ENCODE results near the gene PTPRN2.

Gene PTPRN2

DNA sequence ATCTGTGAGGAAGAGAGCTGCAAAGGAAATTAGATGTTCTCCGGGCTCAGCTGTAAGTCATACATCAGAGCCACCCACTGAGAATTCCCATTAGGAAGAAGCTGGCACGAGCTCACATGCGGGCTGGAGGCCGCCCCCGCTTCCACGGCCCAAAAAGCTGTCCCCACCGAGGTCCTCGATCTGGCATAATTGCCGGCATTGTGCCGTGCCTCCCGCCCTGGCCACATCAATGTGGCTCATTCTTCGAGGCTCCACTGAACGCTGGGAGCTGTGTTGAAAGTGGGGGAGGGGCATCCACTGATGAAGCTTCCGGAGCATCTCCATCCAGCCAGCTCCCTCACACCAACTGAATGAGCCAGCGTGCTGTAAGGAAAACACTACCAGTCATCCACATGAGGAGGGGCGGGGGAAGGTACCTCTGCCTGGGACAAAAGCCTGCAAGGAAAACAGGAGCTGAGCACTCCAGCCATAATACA is 173.1 kb downstream of the PTPRN2 start:
- no peak overlapping the region for H3K27ac ChIP-seq
- TF ChIP-seq, protein P1, sequence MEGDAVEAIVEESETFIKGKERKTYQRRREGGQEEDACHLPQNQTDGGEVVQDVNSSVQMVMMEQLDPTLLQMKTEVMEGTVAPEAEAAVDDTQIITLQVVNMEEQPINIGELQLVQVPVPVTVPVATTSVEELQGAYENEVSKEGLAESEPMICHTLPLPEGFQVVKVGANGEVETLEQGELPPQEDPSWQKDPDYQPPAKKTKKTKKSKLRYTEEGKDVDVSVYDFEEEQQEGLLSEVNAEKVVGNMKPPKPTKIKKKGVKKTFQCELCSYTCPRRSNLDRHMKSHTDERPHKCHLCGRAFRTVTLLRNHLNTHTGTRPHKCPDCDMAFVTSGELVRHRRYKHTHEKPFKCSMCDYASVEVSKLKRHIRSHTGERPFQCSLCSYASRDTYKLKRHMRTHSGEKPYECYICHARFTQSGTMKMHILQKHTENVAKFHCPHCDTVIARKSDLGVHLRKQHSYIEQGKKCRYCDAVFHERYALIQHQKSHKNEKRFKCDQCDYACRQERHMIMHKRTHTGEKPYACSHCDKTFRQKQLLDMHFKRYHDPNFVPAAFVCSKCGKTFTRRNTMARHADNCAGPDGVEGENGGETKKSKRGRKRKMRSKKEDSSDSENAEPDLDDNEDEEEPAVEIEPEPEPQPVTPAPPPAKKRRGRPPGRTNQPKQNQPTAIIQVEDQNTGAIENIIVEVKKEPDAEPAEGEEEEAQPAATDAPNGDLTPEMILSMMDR (IDR thresholded peaks at IDR 0.05), result no peak
- no peak for TF ChIP-seq ZFX (IDR thresholded peaks at IDR 0.05; ENCODE audit: borderline replicate concordance)

DNA sequence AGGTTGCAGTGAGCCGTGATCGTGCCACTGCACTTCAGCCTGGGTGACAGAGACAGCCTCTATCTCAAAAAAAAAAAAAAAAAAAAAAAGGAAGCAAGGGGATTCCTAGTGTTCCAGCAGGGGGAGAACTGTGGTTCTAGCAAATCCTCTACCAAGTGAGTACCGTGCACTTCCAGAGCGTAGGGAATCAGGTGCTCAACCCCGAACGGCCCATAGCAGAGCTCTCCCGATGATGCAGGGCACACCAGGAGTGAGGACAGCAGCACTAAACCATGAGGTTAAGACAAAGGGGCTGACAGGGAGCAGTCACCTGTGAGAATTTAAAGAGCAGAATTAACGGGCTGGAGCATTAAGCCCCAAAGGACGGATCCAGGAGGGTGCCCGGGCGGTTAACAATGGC is 173.6 kb downstream of the PTPRN2 start:
- TF ChIP-seq, protein P1 (IDR thresholded peaks at IDR 0.05), result no peak
- TF ChIP-seq ZFX (IDR thresholded peaks at IDR 0.05; ENCODE audit: borderline replicate concordance), result no peak
- no peak overlapping the region for H3K27ac ChIP-seq

DNA sequence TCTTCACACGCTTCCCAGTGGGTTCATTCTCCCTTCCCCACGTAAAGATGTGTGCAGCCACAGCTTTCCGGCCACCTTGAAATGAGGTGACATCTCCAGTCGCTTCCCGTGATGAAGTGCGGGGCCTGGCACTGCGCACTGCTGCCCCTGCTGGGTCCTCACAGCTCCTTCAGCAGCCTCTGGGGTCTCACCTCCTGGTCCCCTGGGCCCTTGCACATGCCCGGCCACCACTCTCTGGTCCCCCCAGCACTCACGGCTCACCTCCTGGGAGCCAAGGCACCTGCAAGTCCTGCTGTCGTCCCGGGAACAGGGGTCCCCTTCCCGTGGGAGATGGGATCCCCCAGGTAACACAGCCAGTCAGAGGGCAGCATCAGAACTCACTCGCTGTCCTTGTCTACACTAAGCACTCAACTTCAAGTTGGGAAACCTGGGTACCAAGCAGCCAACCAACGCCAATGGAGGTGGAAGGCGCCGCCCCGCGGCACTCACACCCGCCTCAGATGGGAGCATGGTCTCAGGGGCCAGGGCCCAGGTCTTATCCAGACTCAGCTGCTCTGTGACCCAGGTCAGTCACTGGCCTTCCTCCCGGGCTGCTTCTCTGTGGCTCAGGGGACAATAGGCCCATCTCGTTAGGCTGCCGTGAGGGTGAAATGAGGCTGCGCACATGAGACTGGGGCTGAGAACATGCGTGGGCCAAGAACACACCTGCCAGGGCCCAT is 176.2 kb downstream of the PTPRN2 start:
- no peak overlapping the region for H3K27ac ChIP-seq
- TF ChIP-seq, protein P1 (IDR thresholded peaks at IDR 0.05), result no peak
- TF ChIP-seq ZFX (IDR thresholded peaks at IDR 0.05; ENCODE audit: borderline replicate concordance), result no peak

DNA sequence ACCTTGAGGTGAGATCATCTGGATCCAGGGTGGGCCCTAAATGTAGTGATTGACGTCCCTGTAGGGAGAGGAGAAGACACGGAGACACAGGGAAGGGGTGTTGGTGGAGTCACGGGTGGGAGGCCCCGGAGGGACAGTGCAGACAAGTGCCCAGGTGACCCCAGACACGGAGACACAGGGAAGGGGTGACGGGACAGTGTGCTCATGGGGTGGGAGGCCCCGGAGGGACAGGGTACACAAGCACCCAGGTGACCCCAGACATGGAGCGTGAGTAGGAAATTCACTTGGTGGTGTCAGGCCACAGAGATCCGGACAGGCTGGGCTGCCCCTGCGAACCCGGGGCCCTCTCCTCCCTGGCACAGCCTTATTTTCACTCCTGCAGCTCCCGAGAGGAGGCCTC is 176.9 kb downstream of the PTPRN2 start:
- TF ChIP-seq, protein P1 (IDR thresholded peaks at IDR 0.05), result no peak
- no peak for TF ChIP-seq ZFX (IDR thresholded peaks at IDR 0.05; ENCODE audit: borderline replicate concordance)
- no peak overlapping the region for H3K27ac ChIP-seq

DNA sequence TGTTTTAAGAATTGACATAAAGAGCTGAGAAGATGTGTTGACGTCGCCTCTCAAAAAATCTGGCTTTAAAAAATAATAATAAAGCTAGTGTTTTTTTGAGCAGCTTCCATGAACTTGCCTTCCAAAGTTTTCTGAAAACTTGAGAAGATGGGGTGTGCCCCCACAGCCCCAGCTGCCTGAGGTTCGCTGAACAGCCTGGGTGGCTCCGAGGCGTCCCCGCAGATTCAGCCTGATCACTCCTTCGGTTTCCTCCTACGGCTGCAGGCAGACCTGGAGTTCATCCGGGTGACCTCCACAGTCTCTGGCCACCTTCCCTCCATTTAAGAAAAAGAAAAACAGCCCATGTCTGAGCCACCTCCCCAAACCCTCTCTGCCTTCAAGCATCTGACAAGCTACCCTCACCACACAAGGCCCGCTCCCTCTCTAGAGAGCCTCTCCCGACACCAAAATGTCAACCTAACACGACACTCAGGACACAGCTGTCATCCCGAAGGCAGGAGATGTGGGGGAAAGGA is 177.8 kb downstream of the PTPRN2 start:
- no peak for TF ChIP-seq ZFX (IDR thresholded peaks at IDR 0.05; ENCODE audit: borderline replicate concordance)
- TF ChIP-seq, protein P1 (IDR thresholded peaks at IDR 0.05), result no peak
- no peak overlapping the region for H3K27ac ChIP-seq

DNA sequence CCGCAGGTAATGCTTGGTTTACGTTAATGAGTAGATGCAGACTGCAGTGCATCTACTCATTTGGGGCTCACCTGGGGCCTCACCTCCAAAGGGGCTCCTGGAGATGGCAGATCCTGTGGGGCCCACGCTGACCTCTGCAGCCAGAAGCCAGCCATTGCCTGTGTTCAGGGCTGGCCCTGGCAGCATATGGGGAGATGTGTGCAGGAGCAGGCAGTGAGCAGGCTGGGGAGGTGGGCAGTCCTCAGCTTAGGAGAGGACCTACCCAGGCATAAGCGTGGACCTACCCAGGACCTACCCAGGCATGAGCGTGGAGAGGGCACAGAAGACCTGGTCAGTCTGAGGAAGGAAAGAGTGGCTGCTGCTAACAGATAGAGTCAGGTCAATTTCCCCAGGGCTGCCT is 178.5 kb downstream of the PTPRN2 start:
- H3K27ac ChIP-seq, result no peak overlapping the region
- TF ChIP-seq, protein P1 (IDR thresholded peaks at IDR 0.05), result no peak
- no peak for TF ChIP-seq ZFX (IDR thresholded peaks at IDR 0.05; ENCODE audit: borderline replicate concordance)

DNA sequence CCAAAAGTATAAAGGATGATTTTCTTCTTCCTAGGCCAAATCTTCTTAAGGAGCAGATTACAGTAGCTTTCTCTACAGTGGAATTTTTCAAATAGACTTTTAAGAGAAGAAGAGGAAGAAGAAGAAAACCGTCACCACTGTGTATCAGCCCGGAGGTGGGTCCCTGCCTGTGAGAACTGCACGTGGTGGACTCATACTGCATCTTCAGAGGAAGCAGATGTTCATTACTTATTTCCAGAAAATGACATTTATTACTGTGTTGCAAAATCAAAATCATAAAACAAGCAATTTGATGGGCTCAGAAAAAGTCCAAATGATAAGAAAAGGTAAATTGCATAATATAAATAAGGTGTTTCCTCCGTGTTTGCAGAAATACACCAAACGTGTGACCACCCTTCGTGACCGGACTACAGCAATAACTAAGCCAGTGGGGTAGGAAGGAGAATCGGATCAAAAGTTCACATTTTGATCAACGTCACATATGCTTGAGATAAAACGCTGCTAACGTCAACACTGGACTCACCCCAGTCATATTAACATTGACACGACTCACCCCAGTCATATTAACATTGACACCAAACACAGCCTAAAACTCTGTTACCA is 179.2 kb downstream of the PTPRN2 start:
- no peak overlapping the region for H3K27ac ChIP-seq
- no peak for TF ChIP-seq ZFX (IDR thresholded peaks at IDR 0.05; ENCODE audit: borderline replicate concordance)
- TF ChIP-seq, protein P1 (IDR thresholded peaks at IDR 0.05), result peak; percentile 32; the same call in 1 of the 2 replicates
